ENCODE data around the gene STT3B.

The STT3B gene

DNA sequence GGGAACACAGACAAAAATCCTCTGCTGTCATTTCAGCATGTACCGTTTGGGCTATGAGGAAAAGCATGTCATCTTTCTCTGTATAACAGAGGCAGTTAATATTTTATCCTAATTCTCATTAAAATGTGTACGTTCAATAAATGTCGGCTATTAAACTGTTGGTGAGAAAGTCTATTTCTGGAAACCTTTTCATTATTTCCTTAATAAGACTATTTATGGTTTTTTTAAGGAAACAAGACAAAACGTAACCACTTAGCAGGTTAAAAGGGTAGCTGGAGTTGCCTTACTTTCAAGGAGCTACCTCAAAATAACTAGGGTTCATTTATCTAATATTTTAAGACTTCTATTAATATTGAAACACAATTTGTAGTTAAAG lies 1.8 kb upstream of the STT3B start:
- Mint-ChIP-seq H3K9me3 (no peaks in the 10 kb centered on the region), H3K4me1 (ENCODE audit: low read depth) (peaks cover 6% of the 10 kb centered on the region), H3K27ac (peak overlapping the region; percentile 97), H3K36me3 (ENCODE audit: low read depth) (peaks cover 18% of the 10 kb centered on the region), H3K27me3 (no peaks in the 10 kb centered on the region), H3K4me3 (peak overlapping the region; percentile 94)
- intact Hi-C loops (cut with micrococcal nuclease) = loop anchor here (5.0 kb wide), 2 partner anchors 304 to 576 kb away; partner anchors contain the start of gene GPD1L

- intact Hi-C loops (cut with micrococcal nuclease) = loop anchor here (5.0 kb wide), 2 partner anchors 304 to 576 kb away; partner anchors contain the start of gene GPD1L
- no peaks in the 10 kb centered on the region for H3K9me3 Mint-ChIP-seq
- peak overlapping the region; percentile 94 for H3K4me3 Mint-ChIP-seq
- peak overlapping the region; percentile 97 for H3K27ac Mint-ChIP-seq
- peaks cover 12% of the 10 kb centered on the region for H3K4me1 Mint-ChIP-seq (ENCODE audit: low read depth)
- H3K36me3 Mint-ChIP-seq (ENCODE audit: low read depth) = peaks cover 18% of the 10 kb centered on the region
- no peaks in the 10 kb centered on the region for H3K27me3 Mint-ChIP-seq
Measured at GRCh38 chr3:31531452-31531991, 1.2 kb upstream of the STT3B start.

DNA sequence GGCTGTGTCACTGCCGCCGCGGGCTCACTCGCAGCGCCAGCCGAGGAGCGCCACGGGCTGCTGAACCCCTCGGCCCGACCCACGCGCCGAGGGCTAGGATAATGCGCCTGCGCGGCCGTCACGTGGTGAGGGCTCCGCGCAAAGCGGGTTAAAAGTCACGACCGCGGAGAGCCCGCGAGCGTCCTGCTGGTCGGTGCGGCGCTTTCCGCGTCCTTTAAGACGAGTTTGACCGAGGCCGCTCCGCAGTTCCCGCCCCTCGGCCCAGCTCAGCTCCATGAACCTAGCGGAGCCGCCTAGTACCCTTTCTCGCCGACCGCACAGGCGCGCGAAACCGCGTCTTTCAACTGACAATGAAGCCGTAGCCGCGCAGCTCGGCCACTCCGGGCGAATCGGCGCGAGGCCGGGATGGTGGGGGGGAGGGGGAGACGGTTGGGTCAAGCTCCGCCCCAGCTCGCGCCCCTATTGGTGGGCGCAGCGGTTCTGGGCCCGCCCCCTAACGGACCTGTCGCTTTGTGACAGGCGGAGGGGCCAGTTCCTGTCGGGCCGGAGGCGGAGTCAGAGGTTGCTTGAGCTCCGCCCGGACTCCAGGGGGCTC lies 636 bp upstream of the STT3B start:
- peaks cover 12% of the 10 kb centered on the region for H3K4me1 Mint-ChIP-seq (ENCODE audit: low read depth)
- H3K36me3 Mint-ChIP-seq (ENCODE audit: low read depth) = peaks cover 18% of the 10 kb centered on the region
- H3K27ac Mint-ChIP-seq = peak overlapping the region; percentile 97
- H3K9me3 Mint-ChIP-seq = no peaks in the 10 kb centered on the region
- H3K27me3 Mint-ChIP-seq = no peaks in the 10 kb centered on the region
- H3K4me3 Mint-ChIP-seq = peak overlapping the region; percentile 94
- intact Hi-C loops (cut with micrococcal nuclease) = loop anchor here (5.0 kb wide), 2 partner anchors 305 to 575 kb away; partner anchors contain the start of gene GPD1L

- intact Hi-C loops (cut with micrococcal nuclease) = loop anchor here (5.0 kb wide), 2 partner anchors 306 to 574 kb away; partner anchors contain the start of gene GPD1L
- no peaks in the 10 kb centered on the region for H3K9me3 Mint-ChIP-seq
- peak overlapping the region; percentile 94 for H3K4me3 Mint-ChIP-seq
- H3K4me1 Mint-ChIP-seq (ENCODE audit: low read depth) = peaks cover 15% of the 10 kb centered on the region
- H3K36me3 Mint-ChIP-seq (ENCODE audit: low read depth) = peaks cover 18% of the 10 kb centered on the region
- H3K27me3 Mint-ChIP-seq = no peaks in the 10 kb centered on the region
- H3K27ac Mint-ChIP-seq = peak overlapping the region; percentile 97
Measured at GRCh38 chr3:31533169-31534064, 692 bp downstream of the STT3B start.

DNA sequence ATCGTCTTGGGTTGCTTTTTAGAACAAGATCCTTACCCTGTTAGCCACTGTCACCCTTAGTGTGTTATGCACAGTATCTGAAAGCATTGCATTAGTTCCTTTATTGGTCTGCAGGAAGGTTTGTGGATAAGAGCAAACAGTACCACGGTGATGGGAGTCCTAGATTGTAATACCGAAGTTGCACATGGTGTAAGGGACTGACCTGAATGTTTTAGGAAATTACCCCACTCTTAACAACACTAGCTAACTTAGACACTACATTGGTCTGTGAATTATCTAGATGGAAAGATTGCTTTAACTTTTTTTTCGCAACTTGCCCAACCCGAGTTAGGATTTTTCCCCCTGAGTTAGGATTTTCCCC lies 1.3 kb downstream of the STT3B start:
- no peaks in the 10 kb centered on the region for H3K9me3 Mint-ChIP-seq
- H3K4me1 Mint-ChIP-seq (ENCODE audit: low read depth) = peaks cover 21% of the 10 kb centered on the region

GRCh38 chr3:31536497-31536896 lies 3.8 kb downstream of the STT3B start:
- Mint-ChIP-seq H3K27me3 (no peaks in the 10 kb centered on the region), H3K4me1 (ENCODE audit: low read depth) (peaks cover 39% of the 10 kb centered on the region), H3K36me3 (ENCODE audit: low read depth) (peaks cover 23% of the 10 kb centered on the region), H3K4me3 (peak overlapping the region; percentile 30), H3K9me3 (no peaks in the 10 kb centered on the region), H3K27ac (no peak overlapping the region)
- intact Hi-C loops (cut with micrococcal nuclease) = no loop called here

More for the DNA sequence above, 1.3 kb downstream of the STT3B start:
- H3K36me3 Mint-ChIP-seq (ENCODE audit: low read depth) = peaks cover 18% of the 10 kb centered on the region
- no peaks in the 10 kb centered on the region for H3K27me3 Mint-ChIP-seq
- peak overlapping the region; percentile 97 for H3K27ac Mint-ChIP-seq
- H3K4me3 Mint-ChIP-seq = peak overlapping the region; percentile 94
- intact Hi-C loops (cut with micrococcal nuclease) = loop anchor here (5.0 kb wide), 2 partner anchors 307 to 573 kb away; partner anchors contain the start of gene GPD1L

- H3K4me1 Mint-ChIP-seq (ENCODE audit: low read depth) = peaks cover 56% of the 10 kb centered on the region
Measured at GRCh38 chr3:31538801-31539200, 6.1 kb downstream of the STT3B start.

DNA sequence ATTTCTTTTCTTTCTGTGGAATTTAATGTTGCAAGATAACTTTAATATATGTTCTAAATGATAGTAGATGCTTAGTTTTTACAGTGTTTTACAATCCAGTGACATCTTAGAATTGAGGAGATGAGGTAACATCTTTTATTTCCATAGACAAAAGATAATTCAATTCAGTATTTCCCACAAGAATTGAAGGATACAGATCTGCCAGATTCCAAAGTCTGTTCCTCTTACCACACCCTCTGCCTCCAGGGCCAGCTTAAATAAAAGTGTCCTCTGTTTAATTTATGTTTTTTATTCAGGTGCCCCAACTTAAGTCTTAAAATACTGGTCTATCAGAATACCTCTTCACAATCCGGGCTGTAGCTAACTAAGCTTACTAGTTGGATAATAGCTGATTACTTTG lies 6.5 kb downstream of the STT3B start:
- Mint-ChIP-seq H3K4me1 (ENCODE audit: low read depth) (peaks cover 55% of the 10 kb centered on the region), H3K4me3 (no peak overlapping the region), H3K36me3 (ENCODE audit: low read depth) (peaks cover 12% of the 10 kb centered on the region), H3K27ac (no peak overlapping the region), H3K9me3 (no peaks in the 10 kb centered on the region), H3K27me3 (no peaks in the 10 kb centered on the region)
- intact Hi-C loops (cut with micrococcal nuclease) = no loop called here

More at GRCh38 chr3:31538801-31539200, 6.1 kb downstream of the STT3B start:
- intact Hi-C loops (cut with micrococcal nuclease) = no loop called here
- Mint-ChIP-seq H3K27me3 (no peaks in the 10 kb centered on the region), H3K36me3 (ENCODE audit: low read depth) (peaks cover 12% of the 10 kb centered on the region), H3K27ac (no peak overlapping the region), H3K9me3 (no peaks in the 10 kb centered on the region), H3K4me3 (no peak overlapping the region)

GRCh38 chr3:31541089-31541488 lies 8.4 kb downstream of the STT3B start:
- no peaks in the 10 kb centered on the region for H3K9me3 Mint-ChIP-seq
- no peak overlapping the region for H3K27ac Mint-ChIP-seq
- H3K27me3 Mint-ChIP-seq = no peaks in the 10 kb centered on the region
- H3K4me1 Mint-ChIP-seq (ENCODE audit: low read depth) = peaks cover 58% of the 10 kb centered on the region
- no peak overlapping the region for H3K4me3 Mint-ChIP-seq
- peaks cover 12% of the 10 kb centered on the region for H3K36me3 Mint-ChIP-seq (ENCODE audit: low read depth)
- intact Hi-C loops (cut with micrococcal nuclease) = no loop called here

DNA sequence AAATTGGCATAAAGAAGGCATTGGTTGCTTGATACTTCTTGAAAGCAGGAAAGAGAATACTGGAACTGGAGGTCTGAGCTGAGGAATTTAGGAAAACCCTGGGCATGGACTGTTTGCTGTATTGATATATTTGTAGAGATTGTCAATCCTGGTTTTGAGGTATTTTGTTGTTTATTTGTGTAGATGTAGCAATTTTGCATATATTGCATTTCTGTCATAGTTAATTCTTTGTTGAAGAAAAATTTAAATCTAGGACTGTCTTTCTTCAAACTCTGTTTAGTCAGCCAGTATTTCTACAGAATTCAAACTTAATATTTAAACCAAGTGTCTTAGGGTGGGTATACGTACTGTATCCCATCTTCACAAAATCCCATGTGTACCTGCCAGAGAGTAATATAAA lies 9.5 kb downstream of the STT3B start:
- no peaks in the 10 kb centered on the region for H3K9me3 Mint-ChIP-seq
- peaks cover 63% of the 10 kb centered on the region for H3K4me1 Mint-ChIP-seq (ENCODE audit: low read depth)
- intact Hi-C loops (cut with micrococcal nuclease) = no loop called here
- no peak overlapping the region for H3K27ac Mint-ChIP-seq
- no peaks in the 10 kb centered on the region for H3K27me3 Mint-ChIP-seq
- no peak overlapping the region for H3K4me3 Mint-ChIP-seq
- peaks cover 12% of the 10 kb centered on the region for H3K36me3 Mint-ChIP-seq (ENCODE audit: low read depth)

- intact Hi-C loops (cut with micrococcal nuclease) = no loop called here
- no peaks in the 10 kb centered on the region for H3K27me3 Mint-ChIP-seq
- no peak overlapping the region for H3K4me3 Mint-ChIP-seq
Measured at GRCh38 chr3:31543375-31543774, 10.7 kb downstream of the STT3B start.

GRCh38 chr3:31544634-31545033 lies 11.9 kb downstream of the STT3B start:
- Mint-ChIP-seq H3K4me1 (ENCODE audit: low read depth) (peaks cover 68% of the 10 kb centered on the region), H3K9me3 (no peaks in the 10 kb centered on the region), H3K27me3 (no peaks in the 10 kb centered on the region), H3K4me3 (no peak overlapping the region), H3K27ac (no peak overlapping the region), H3K36me3 (ENCODE audit: low read depth) (peaks cover 12% of the 10 kb centered on the region)
- intact Hi-C loops (cut with micrococcal nuclease) = no loop called here

More at GRCh38 chr3:31543375-31543774, 10.7 kb downstream of the STT3B start:
- Mint-ChIP-seq H3K9me3 (no peaks in the 10 kb centered on the region), H3K4me1 (ENCODE audit: low read depth) (peaks cover 72% of the 10 kb centered on the region), H3K36me3 (ENCODE audit: low read depth) (peaks cover 12% of the 10 kb centered on the region), H3K27ac (no peak overlapping the region)

- Mint-ChIP-seq H3K27me3 (no peaks in the 10 kb centered on the region), H3K4me3 (no peak overlapping the region), H3K4me1 (ENCODE audit: low read depth) (peaks cover 71% of the 10 kb centered on the region), H3K9me3 (no peaks in the 10 kb centered on the region), H3K36me3 (ENCODE audit: low read depth) (peaks cover 11% of the 10 kb centered on the region), H3K27ac (no peak overlapping the region)
- intact Hi-C loops (cut with micrococcal nuclease) = no loop called here
Measured at GRCh38 chr3:31546162-31546561, 13.4 kb downstream of the STT3B start.

DNA sequence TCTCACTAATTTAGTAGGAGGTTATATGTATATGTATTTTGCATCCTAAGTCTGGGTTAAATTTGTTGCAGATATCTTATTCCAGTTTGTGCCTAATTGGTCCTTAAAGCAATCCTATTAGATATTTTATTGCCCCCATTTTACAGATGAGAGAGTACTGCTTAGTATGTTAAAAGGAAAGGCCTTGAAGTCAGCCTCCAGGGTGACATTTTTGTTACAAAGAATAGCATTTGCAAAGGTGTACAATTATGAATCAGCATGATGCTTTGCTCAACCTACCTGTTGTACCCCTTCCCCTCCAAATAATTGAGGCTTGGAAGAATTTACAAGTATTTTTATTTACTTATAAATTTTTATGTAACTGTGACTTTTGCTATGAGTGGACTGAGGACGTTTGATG lies 14.0 kb downstream of the STT3B start:
- peak overlapping the region; percentile 69 for H3K27ac Mint-ChIP-seq
- H3K9me3 Mint-ChIP-seq = no peaks in the 10 kb centered on the region
- peaks cover 5% of the 10 kb centered on the region for H3K36me3 Mint-ChIP-seq (ENCODE audit: low read depth)
- no peak overlapping the region for H3K4me3 Mint-ChIP-seq
- intact Hi-C loops (cut with micrococcal nuclease) = no loop called here
- no peaks in the 10 kb centered on the region for H3K27me3 Mint-ChIP-seq
- peaks cover 71% of the 10 kb centered on the region for H3K4me1 Mint-ChIP-seq (ENCODE audit: low read depth)
